HepG2 (cell line): ENCODE measurements around the gene MESD. TPM values are rescaled to one million over a fixed set of nuclear protein-coding genes. Genes with fewer than 3 reads are reported as not detected.

Experiments used
- ATAC-seq: fragments of 200-7000 bp; cut with Tn5 transposase; 3 replicates; pipeline ENCODE4 v1.9.1; 2020; ENCODE audit warnings: mild to moderate bottlenecking, moderate library complexity
- BruUV-seq: library from RNA; stranded (reverse); fragments of 400-500 nt; replicated peaks from 2 replicates; lab custom pipeline; 2021; lab: Mats Ljungman, UMichigan
- CTCF ChIA-PET: fragments of 300-600 bp; formaldehyde crosslinking; extraction: SDS; loops from one replicate; lab custom pipeline; 2021; ENCODE audit warnings: low total read pairs, inconsistent platforms, low intra/inter-chr PET ratio; lab: Yijun Ruan, JAX
- POLR2A ChIA-PET: fragments of 350-600 bp; sonication (Branson Sonifier 250); formaldehyde crosslinking; loops from one replicate; lab custom pipeline; 2020; ENCODE audit warnings: antibody characterized with exemption, inconsistent platforms; lab: Yijun Ruan, JAX
- DNase-seq: peaks from one replicate; pipeline ENCODE4 v3.0.0-alpha.2; 2015; ENCODE audit warnings: low spot score
- FAIRE-seq: peaks from 3 replicates; lab custom pipeline; 2011; peaks lifted over from hg19 to GRCh38; lab: Jason Lieb, UNC
- H2AFZ ChIP-seq: one replicate; pipeline ENCODE4 v1.6.1; 2011; ENCODE audit warnings: low read length, inconsistent platforms
- H3K27ac ChIP-seq: fragments of 300-600 bp; 3 replicates; pipeline ENCODE4 v1.8.0; 2011; ENCODE audit warnings: mixed run types, mild to moderate bottlenecking, mixed read lengths, low read length, inconsistent platforms; ENCODE audit not compliant: insufficient read depth; ENCODE audit errors: extremely low read length
- H3K27me3 ChIP-seq, 2 experiments: fragments of 200-600 bp in 1 of 2; 2 replicates in 1 of 2; 3 replicates in 1 of 2; pipeline versions ENCODE4 v1.6.0 to v1.8.0; 2011; ENCODE audit warnings: low read length in 2 of 2, mild to moderate bottlenecking in 2 of 2, moderate library complexity in 2 of 2, inconsistent platforms in 1 of 2; ENCODE audit not compliant: insufficient read depth in 2 of 2, control insufficient read depth in 1 of 2
- H3K36me3 ChIP-seq, 2 experiments: fragments of 200-600 bp in 1 of 2; replicated peaks in 1 of 2; 2 replicates in 1 of 2; 3 replicates in 1 of 2; pipeline versions ENCODE4 v1.5.1 to v1.8.0; 2011; ENCODE audit warnings: low read length in 2 of 2, inconsistent platforms in 1 of 2; ENCODE audit not compliant: insufficient read depth in 2 of 2, control insufficient read depth in 1 of 2
- H3K4me1 ChIP-seq: 2 replicates; pipeline ENCODE4 v1.5.1; 2012; ENCODE audit warnings: low read length, inconsistent platforms; ENCODE audit not compliant: insufficient read depth
- H3K4me2 ChIP-seq: 2 replicates; pipeline ENCODE4 v1.6.0; 2011; ENCODE audit warnings: low read depth, low read length, inconsistent platforms
- H3K4me3 ChIP-seq, 3 experiments: fragments of 200-600 bp in 1 of 3; sonication (generic), shearing (Covaris generic) in 1 of 3; replicated peaks in 1 of 3; 2 replicates each; pipeline ENCODE4 v1.5.1; 2011 to 2016; ENCODE audit warnings: low read length in 3 of 3, inconsistent platforms in 2 of 3, low read depth in 2 of 3, mild to moderate bottlenecking in 2 of 3, control low read depth in 1 of 3, mixed read lengths in 1 of 3; ENCODE audit not compliant: insufficient read depth in 1 of 3
- H3K79me2 ChIP-seq: one replicate; pipeline ENCODE4 v1.6.1; 2011; ENCODE audit warnings: low read length, inconsistent platforms; ENCODE audit not compliant: insufficient read depth
- H3K9ac ChIP-seq: 2 replicates; pipeline ENCODE4 v1.6.0; 2011; ENCODE audit warnings: mild to moderate bottlenecking, low read depth, low read length, inconsistent platforms; ENCODE audit not compliant: insufficient read depth
- H3K9me3 ChIP-seq: 2 replicates; pipeline ENCODE4 v1.5.1; 2012; ENCODE audit warnings: mild to moderate bottlenecking, low read length
- H4K20me1 ChIP-seq: 2 replicates; pipeline ENCODE4 v1.6.0; 2011; ENCODE audit warnings: inconsistent platforms, mild to moderate bottlenecking, low read length, moderate library complexity; ENCODE audit not compliant: insufficient read depth
- AGO2 ChIP-seq: fragments of 200-400 bp; formaldehyde crosslinking; optimal IDR thresholded peaks from 2 replicates; pipeline ENCODE3; 2017; ENCODE audit warnings: mild to moderate bottlenecking, low read depth, low read length, moderate library complexity
- BCL6 ChIP-seq: IDR thresholded peaks from 2 replicates; pipeline ENCODE4 v1.6.1; 2016; ENCODE audit warnings: missing genetic modification reagents, missing compliant biosample characterization
- CTCF ChIP-seq: sonication (generic); formaldehyde crosslinking; IDR thresholded peaks from 2 replicates; pipeline ENCODE4 v1.5.0; 2020; ENCODE audit warnings: mild to moderate bottlenecking, missing genetic modification reagents, moderate library complexity
- GLMP ChIP-seq: sonication (generic); formaldehyde crosslinking; IDR thresholded peaks from 2 replicates; pipeline ENCODE4 v1.9.0; 2021; ENCODE audit warnings: missing genetic modification reagents, mild to moderate bottlenecking, borderline replicate concordance
- KDM5A ChIP-seq: fragments of 200-600 bp; sonication (generic); IDR thresholded peaks from 2 replicates; pipeline ENCODE4 v1.7.0; 2018; ENCODE audit warnings: antibody characterized with exemption, mild to moderate bottlenecking, low read length, borderline replicate concordance
- MEIS1 ChIP-seq: sonication (generic); formaldehyde crosslinking; IDR thresholded peaks from 2 replicates; pipeline ENCODE4 v1.9.0; 2021; ENCODE audit warnings: mild to moderate bottlenecking, missing genetic modification reagents, moderate library complexity, borderline replicate concordance
- PATZ1 ChIP-seq: sonication (generic); formaldehyde crosslinking; IDR thresholded peaks from 2 replicates; pipeline ENCODE4 v1.4.0; 2020; ENCODE audit warnings: missing genetic modification reagents
- PCBP2 ChIP-seq: fragments of 200-400 bp; formaldehyde crosslinking; optimal IDR thresholded peaks from 2 replicates; pipeline ENCODE3; 2018; ENCODE audit warnings: low read length, low read depth; ENCODE audit not compliant: poor library complexity, severe bottlenecking
- RAD21 ChIP-seq: fragments of 450-650 bp; formaldehyde crosslinking; IDR thresholded peaks from 2 replicates; pipeline ENCODE4 v1.5.0; 2020; ENCODE audit warnings: mild to moderate bottlenecking
- RBM22 ChIP-seq: fragments of 200-400 bp; formaldehyde crosslinking; optimal IDR thresholded peaks from 2 replicates; pipeline ENCODE3; 2017; ENCODE audit warnings: mild to moderate bottlenecking, low read length, moderate library complexity
- SCMH1 ChIP-seq: sonication (generic); formaldehyde crosslinking; IDR thresholded peaks from 2 replicates; pipeline ENCODE4 v1.9.0; 2021; ENCODE audit warnings: missing genetic modification reagents, mild to moderate bottlenecking, borderline replicate concordance
- SMC3 ChIP-seq: IDR thresholded peaks from 2 replicates; pipeline ENCODE4 v1.6.1; 2011; ENCODE audit warnings: low read length, improper control_type of control experiment
- SPEN ChIP-seq: sonication (generic); formaldehyde crosslinking; IDR thresholded peaks from 2 replicates; pipeline ENCODE4 v1.5.1; 2020; ENCODE audit warnings: low read depth, mild to moderate bottlenecking, missing genetic modification reagents
- ZBTB46 ChIP-seq: sonication (generic); formaldehyde crosslinking; IDR thresholded peaks from 2 replicates; pipeline ENCODE4 v1.4.0; 2020; ENCODE audit warnings: mild to moderate bottlenecking, missing genetic modification reagents, borderline replicate concordance
- ZNF550 ChIP-seq: sonication (generic); formaldehyde crosslinking; IDR thresholded peaks from 2 replicates; pipeline ENCODE4 v1.4.0; 2020; ENCODE audit warnings: mild to moderate bottlenecking, missing genetic modification reagents, borderline replicate concordance
- WGBS: methylation state at CpG from one replicate; pipeline ENCODE4 v1.1.6; 2017; ENCODE audit warnings: low lambda C conversion rate; 5-methylcytosine and 5-hydroxymethylcytosine counted together
- in situ Hi-C: cut with HindIII; loops from 2 replicates; pipeline ENCODE4 v1.10.0; 2017; ENCODE audit warnings: low pct_unique_long_range_greater_than_20kb; ENCODE audit not compliant: extremely low pct_ligation_motif_present
- intact Hi-C: fragments of 100-400 bp; cut with micrococcal nuclease; formaldehyde crosslinking; loops from one replicate; pipeline ENCODE4 v1.10.0; 2022; ENCODE audit not compliant: unreplicated experiment
- polyA plus RNA-seq, 8 experiments: library from polyadenylated mRNA; depleted of rRNA in 3 of 8; stranded (reverse) in 7 of 8; unstranded in 1 of 8; fragments of >200 nt; fragmentation: Illumina TruSeq in 4 of 8; extraction: Trizol in 4 of 8; gene quantifications; 2 replicates each; pipeline versions ENCODE4 v1.2.1 to v1.2.3, GENCODE V29; 2011 to 2016; ENCODE audit warnings: low read depth in 4 of 8, missing spikeins in 1 of 8, mixed read lengths in 1 of 8; ENCODE audit not compliant: insufficient read depth in 1 of 8
- total RNA-seq, 5 experiments: library from RNA; depleted of rRNA; stranded (reverse); fragments of >200 nt; fragmentation: Illumina TruSeq; extraction: Trizol; gene quantifications; 2 replicates each; pipeline ENCODE4 v1.2.3, GENCODE V29; 2016; ENCODE audit warnings: low read depth in 1 of 5
- TF ChIP-seq, protein P1 (sequence below): sonication (generic); formaldehyde crosslinking; IDR thresholded peaks from 2 replicates; pipeline ENCODE4 v1.8.0; 2022; ENCODE audit warnings: mild to moderate bottlenecking, missing genetic modification reagents, moderate library complexity

MESD gene
- total and polyA plus RNA-seq, 2 of the 13 experiments (the other 11 are each of a cell fraction or from before 2014, with no cell fraction given) = 18.0 to 46.2 TPM

GRCh38 chr15:80977627-80978036 lies 12.0 kb downstream of the MESD start:
- Histone ChIP-seq H3K79me2 (no peaks in the 10 kb centered on the region), H3K27me3 (no peaks in the 10 kb centered on the region), H4K20me1 (no peaks in the 10 kb centered on the region; the same call in 1 of the 2 replicates), H3K9ac (no peak overlapping the region), H3K4me2 (no peak overlapping the region), H3K27ac (no peak overlapping the region), H2AFZ (no peak overlapping the region), H3K4me3 (no peak overlapping the region), H3K36me3 (peaks cover 6 to 24% of the 10 kb centered on the region in 2 experiments; a peak in 4 of 5 replicates), H3K9me3 (no peaks in the 10 kb centered on the region), H3K4me1 (no peaks in the 10 kb centered on the region)
- no TSS peak for BruUV-seq
- DNase-seq (peak; percentile 35), ATAC-seq (peak; percentile 90), FAIRE-seq (peak; percentile 15)
- ChIA-PET POLR2A (no interaction called here), CTCF (interaction anchor here (1.6 kb wide), 1 partner anchor 288 kb away, joined by 6 read pairs; no protein-coding TSS in a partner anchor)
- WGBS = 90% methylated on average over 4 of the region's 7 CpGs
- intact Hi-C loops = loop anchor here (5.0 kb wide), 1 partner anchor 130 kb away; no protein-coding TSS in a partner anchor
- in situ Hi-C loops = loop anchor here (10.0 kb wide), 1 partner anchor 413 kb away; no protein-coding TSS in a partner anchor
- TF ChIP-seq SPEN (CRISPR knock-in tag) (no peak), RAD21 (CRISPR knock-in tag) (0 out of 2 replicates have a peak, but pooled peaks have one; percentile 38), SCMH1 (CRISPR knock-in tag) (no peak), PCBP2 (no peak), ZNF550 (CRISPR knock-in tag) (no peak), CTCF (peak; percentile 65), SMC3 (peak; percentile 45; the same call in 1 of the 2 replicates), RBM22 (peak; percentile 32), PATZ1 (peak; percentile 41; the same call in 1 of the 2 replicates), KDM5A (no peak), BCL6 (CRISPR knock-in tag) (no peak), ZBTB46 (CRISPR knock-in tag) (no peak), MEIS1 (CRISPR knock-in tag) (no peak), AGO2 (no peak), GLMP (CRISPR knock-in tag) (no peak)
- TF ChIP-seq, protein P1, sequence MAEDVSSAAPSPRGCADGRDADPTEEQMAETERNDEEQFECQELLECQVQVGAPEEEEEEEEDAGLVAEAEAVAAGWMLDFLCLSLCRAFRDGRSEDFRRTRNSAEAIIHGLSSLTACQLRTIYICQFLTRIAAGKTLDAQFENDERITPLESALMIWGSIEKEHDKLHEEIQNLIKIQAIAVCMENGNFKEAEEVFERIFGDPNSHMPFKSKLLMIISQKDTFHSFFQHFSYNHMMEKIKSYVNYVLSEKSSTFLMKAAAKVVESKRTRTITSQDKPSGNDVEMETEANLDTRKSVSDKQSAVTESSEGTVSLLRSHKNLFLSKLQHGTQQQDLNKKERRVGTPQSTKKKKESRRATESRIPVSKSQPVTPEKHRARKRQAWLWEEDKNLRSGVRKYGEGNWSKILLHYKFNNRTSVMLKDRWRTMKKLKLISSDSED = no peak
